SK-N-SH (cell line): ENCODE data around the gene LMNTD2. TPM values are rescaled to one million over a fixed set of nuclear protein-coding genes. Genes with fewer than 3 reads are reported as not detected.

ENCODE experiments used
- CTCF ChIA-PET: fragments of 300-600, 350-600 bp; formaldehyde crosslinking; extraction: SDS; loops from one replicate; lab custom pipeline; 2021; lab: Yijun Ruan, JAX
- POLR2A ChIA-PET: fragments of 350-600 bp; sonication (Branson Sonifier 250); formaldehyde crosslinking; extraction: SDS; loops from one replicate; lab custom pipeline; 2020; ENCODE audit warnings: antibody characterized with exemption, inconsistent platforms; lab: Yijun Ruan, JAX
- DNase-seq: peaks from one replicate; pipeline ENCODE4 v3.0.0; 2012
- H2AFZ ChIP-seq: fragments of 200-600 bp; sonication (generic); 2 replicates; pipeline ENCODE4 v1.8.1; 2016; ENCODE audit warnings: antibody characterized with exemption, mild to moderate bottlenecking, low read depth
- H3F3A ChIP-seq: fragments of 200-600 bp; sonication (generic); replicated peaks from 2 replicates; pipeline ENCODE3; 2016; ENCODE audit warnings: antibody characterized with exemption, mild to moderate bottlenecking; ENCODE audit not compliant: insufficient read depth
- H3K27ac ChIP-seq, 2 experiments: fragments of 200-500 bp in 1 of 2; fragments of 200-600 bp in 1 of 2; sonication (Bioruptor generic) in 1 of 2; sonication (generic), shearing (Covaris generic) in 1 of 2; 2 replicates each; pipeline versions ENCODE4 v1.5.1 to v1.6.1; 2014 to 2016; ENCODE audit warnings: low read depth in 2 of 2, inconsistent platforms in 1 of 2, low read length in 1 of 2, mild to moderate bottlenecking in 1 of 2, mixed read lengths in 1 of 2
- H3K27me3 ChIP-seq: fragments of 200-600 bp; sonication (generic), shearing (Covaris generic); 2 replicates; pipeline ENCODE4 v1.6.1; 2016; ENCODE audit warnings: mixed run types; ENCODE audit not compliant: insufficient read depth
- H3K36me3 ChIP-seq, 2 experiments: fragments of 200-500 bp in 1 of 2; fragments of 200-600 bp in 1 of 2; sonication (Bioruptor generic) in 1 of 2; sonication (generic) in 1 of 2; replicated peaks in 1 of 2; 2 replicates each; pipeline versions ENCODE3 to v1.5.1; 2014 to 2016; ENCODE audit warnings: low read length in 1 of 2, mild to moderate bottlenecking in 1 of 2; ENCODE audit not compliant: insufficient read depth in 2 of 2, control insufficient read depth in 1 of 2
- H3K4me1 ChIP-seq, 2 experiments: fragments of 200-500 bp in 1 of 2; fragments of 200-600 bp in 1 of 2; sonication (Bioruptor generic) in 1 of 2; sonication (generic), shearing (Covaris generic) in 1 of 2; 2 replicates each; pipeline versions ENCODE4 v1.5.1 to v1.6.1; 2014 to 2016; ENCODE audit warnings: low read depth in 1 of 2, low read length in 1 of 2, mixed run types in 1 of 2; ENCODE audit not compliant: insufficient read depth in 2 of 2, control insufficient read depth in 1 of 2
- H3K4me2 ChIP-seq: fragments of 200-600 bp; sonication (generic), shearing (Covaris generic); 2 replicates; pipeline ENCODE4 v1.6.1; 2017; ENCODE audit warnings: mixed run types
- H3K4me3 ChIP-seq, 2 experiments: fragments of 200-500 bp in 1 of 2; fragments of 200-600 bp in 1 of 2; sonication (Bioruptor generic) in 1 of 2; sonication (generic), shearing (Covaris generic) in 1 of 2; 2 replicates each; pipeline versions ENCODE4 v1.5.1 to v1.8.1; 2014 to 2016; ENCODE audit warnings: low read depth in 2 of 2, inconsistent platforms in 1 of 2, low read length in 1 of 2, mild to moderate bottlenecking in 1 of 2, mixed read lengths in 1 of 2, moderate library complexity in 1 of 2
- H3K79me2 ChIP-seq: fragments of 200-600 bp; sonication (generic); 2 replicates; pipeline ENCODE4 v1.8.1; 2017; ENCODE audit warnings: mild to moderate bottlenecking; ENCODE audit not compliant: insufficient read depth
- H3K9ac ChIP-seq: fragments of 200-600 bp; sonication (generic); 2 replicates; pipeline ENCODE4 v1.6.1; 2017; ENCODE audit warnings: mixed run types
- H3K9me2 ChIP-seq: fragments of 200-600 bp; sonication (generic); 2 replicates; pipeline ENCODE4 v1.6.1; 2017; ENCODE audit warnings: mixed run types
- H3K9me3 ChIP-seq: fragments of 200-600 bp; sonication (generic); 2 replicates; pipeline ENCODE4 v1.6.1; 2017; ENCODE audit warnings: mixed run types, mild to moderate bottlenecking, moderate library complexity
- H4K20me1 ChIP-seq: fragments of 200-600 bp; sonication (generic); 2 replicates; pipeline ENCODE4 v1.6.1; 2017; ENCODE audit warnings: mild to moderate bottlenecking, mixed run types; ENCODE audit not compliant: insufficient read depth
- EZH2phosphoT487 ChIP-seq: fragments of 200-600 bp; sonication (generic); IDR thresholded peaks from 2 replicates; pipeline ENCODE4 v1.6.1; 2017; ENCODE audit warnings: low read depth, mixed run types, mild to moderate bottlenecking, antibody characterized with exemption, moderate library complexity, borderline replicate concordance
- FOXJ3 ChIP-seq: sonication (generic); formaldehyde crosslinking; IDR thresholded peaks from 2 replicates; pipeline ENCODE4 v1.5.1; 2020; ENCODE audit warnings: mild to moderate bottlenecking, missing genetic modification reagents
- GATA2 ChIP-seq: sonication (generic); formaldehyde crosslinking; IDR thresholded peaks from 2 replicates; pipeline ENCODE4 v1.5.0; 2020; ENCODE audit warnings: mild to moderate bottlenecking, missing genetic modification reagents
- NFIC ChIP-seq: IDR thresholded peaks from 2 replicates; pipeline ENCODE4 v1.4.0; 2012; ENCODE audit warnings: borderline replicate concordance
- POLR2AphosphoS5 ChIP-seq: IDR thresholded peaks from 2 replicates; pipeline ENCODE4 v1.6.1; 2012; ENCODE audit warnings: low read depth, low read length
- REST ChIP-seq: IDR thresholded peaks from 2 replicates; pipeline ENCODE4 v1.6.1; 2012; ENCODE audit warnings: mild to moderate bottlenecking, low read depth, low read length, moderate library complexity
- SMC3 ChIP-seq: IDR thresholded peaks from 2 replicates; pipeline ENCODE4 v1.6.1; 2012; ENCODE audit warnings: low read depth, low read length, improper control_type of control experiment
- TCF12 ChIP-seq: IDR thresholded peaks from 2 replicates; pipeline ENCODE4 v1.4.0; 2012
- TEAD4 ChIP-seq: IDR thresholded peaks from 2 replicates; pipeline ENCODE4 v1.4.0; 2012; ENCODE audit warnings: mild to moderate bottlenecking, borderline replicate concordance; ENCODE audit not compliant: insufficient read depth
- WGBS: methylation state at CpG from one replicate; pipeline ENCODE4 v1.1.6; 2017; ENCODE audit warnings: low lambda C conversion rate; 5-methylcytosine and 5-hydroxymethylcytosine counted together
- polyA plus RNA-seq, 3 experiments: library from polyadenylated mRNA; depleted of rRNA; stranded (reverse); fragments of >200 nt; gene quantifications; 2 replicates each; pipeline ENCODE4 v1.2.3, GENCODE V29; 2012

Gene LMNTD2
- polyA plus RNA-seq, 1 of the 3 experiments (the other 2 are of a cell fraction), result 2.4 TPM

GRCh38 chr11:556662-557256 is 3.8 kb downstream of the LMNTD2 start:
- POLR2A ChIA-PET, result interaction anchor here (0.6 to 1.1 kb wide), 3 partner anchors 8 to 28 kb away, joined by 3 read pairs; no protein-coding TSS in a partner anchor
- H3K27ac ChIP-seq, result no peak overlapping the region
- no peaks in the 10 kb centered on the region; the same call in 1 of the 2 replicates for H3K79me2 ChIP-seq
- no peak for TF ChIP-seq REST
- TF ChIP-seq TCF12, result no peak
- TF ChIP-seq EZH2phosphoT487, result no peak
- no peak for TF ChIP-seq FOXJ3 (CRISPR knock-in tag)
- no peak for TF ChIP-seq NFIC
- TF ChIP-seq SMC3, result no peak
- no peak for TF ChIP-seq GATA2 (CRISPR knock-in tag)
- TF ChIP-seq POLR2AphosphoS5, result no peak
- H3K4me3 ChIP-seq, result no peak overlapping the region
- WGBS, result 76% methylated on average over 7 of the region's 22 CpGs
- no peak overlapping the region for H3K9ac ChIP-seq
- H3K4me2 ChIP-seq, result no peak overlapping the region
- peaks cover 4 to 31% of the 10 kb centered on the region in 2 experiments; a peak in 2 of 4 replicates for H3K4me1 ChIP-seq
- DNase-seq, result no peak
- H4K20me1 ChIP-seq, result no peaks in the 10 kb centered on the region
- no peaks in the 10 kb centered on the region for H3K9me3 ChIP-seq
- H3K27me3 ChIP-seq, result peaks cover 11% of the 10 kb centered on the region
- no peaks in the 10 kb centered on the region for H3F3A ChIP-seq
- CTCF ChIA-PET, result interaction anchor here (1.1 to 3.6 kb wide), 4 partner anchors 9 to 172 kb away, joined by 3 to 41 read pairs (median 3); no protein-coding TSS in a partner anchor
- H3K9me2 ChIP-seq, result no peaks in the 10 kb centered on the region
- no peaks in the 10 kb centered on the region for H3K36me3 ChIP-seq
- H2AFZ ChIP-seq, result no peak overlapping the region

DNA sequence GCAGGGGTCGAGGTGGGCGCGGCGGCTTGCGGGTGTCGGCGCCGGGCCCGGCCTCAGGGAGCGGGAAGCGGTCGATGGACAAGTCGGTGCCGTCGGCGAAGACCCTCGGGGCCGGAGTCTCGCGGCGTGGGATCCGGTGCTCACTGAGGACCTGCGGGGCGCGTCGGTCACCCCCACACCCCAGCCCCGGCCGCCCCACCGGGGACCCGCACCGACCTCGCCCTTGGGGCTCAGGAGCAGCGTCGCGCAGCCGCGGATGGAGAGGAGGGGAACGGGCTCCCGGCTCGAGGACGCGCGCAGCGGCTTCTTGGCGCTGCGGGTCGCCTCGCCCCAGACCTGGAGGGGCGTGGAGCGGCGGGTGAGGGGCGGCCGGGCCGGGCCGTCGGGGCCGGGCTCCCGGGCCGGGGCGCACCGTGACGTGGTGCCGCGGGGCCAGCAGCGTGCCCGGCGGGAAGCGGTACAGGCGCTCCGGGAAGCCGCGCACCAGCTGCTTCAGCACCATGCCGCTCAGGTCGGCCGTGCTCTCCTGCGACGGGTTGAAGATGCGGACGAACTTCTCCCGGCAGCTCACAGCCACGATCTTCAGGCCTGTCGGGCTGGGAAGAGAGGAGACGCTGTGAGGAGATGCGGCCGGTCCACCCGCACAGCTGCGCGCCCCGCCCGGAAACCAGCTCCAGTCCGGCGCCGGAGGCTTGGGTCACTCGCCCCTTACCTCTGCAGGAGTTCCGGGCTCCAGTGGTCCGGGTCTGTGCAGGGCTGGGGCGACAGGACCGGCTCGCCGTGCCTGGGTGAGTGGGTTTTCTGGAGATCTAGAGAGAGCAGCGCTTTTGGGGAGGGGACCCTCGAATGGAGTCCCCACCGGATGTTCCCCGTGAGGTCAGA is 4.5 kb downstream of the LMNTD2 start:
- H3K4me2 ChIP-seq, result no peak overlapping the region
- POLR2A ChIA-PET, result interaction anchor here (0.6 to 1.1 kb wide), 4 partner anchors 9 to 29 kb away, joined by 3 to 6 read pairs (median 3); no protein-coding TSS in a partner anchor
- H3K27ac ChIP-seq, result no peak overlapping the region
- peak overlapping the region in 1 of 2 experiments; percentile 53; a peak in 2 of 4 replicates for H3K4me3 ChIP-seq
- H3K79me2 ChIP-seq, result no peaks in the 10 kb centered on the region
- WGBS, result 44% methylated on average over 22 of the region's 104 CpGs
- no peak for DNase-seq
- peaks cover 11% of the 10 kb centered on the region for H3K27me3 ChIP-seq
- TF ChIP-seq TEAD4, result no peak
- H3K9ac ChIP-seq, result no peak overlapping the region
- H3F3A ChIP-seq, result no peaks in the 10 kb centered on the region
- no peaks in the 10 kb centered on the region for H3K9me2 ChIP-seq
- no peak overlapping the region for H2AFZ ChIP-seq
- H4K20me1 ChIP-seq, result no peaks in the 10 kb centered on the region
- peaks cover 4 to 26% of the 10 kb centered on the region in 2 experiments; a peak in 2 of 4 replicates for H3K4me1 ChIP-seq
- no peaks in the 10 kb centered on the region for H3K9me3 ChIP-seq
- CTCF ChIA-PET, result interaction anchor here (0.9 to 3.6 kb wide), 22 partner anchors 9 to 208 kb away, joined by 3 to 41 read pairs (median 4); no protein-coding TSS in a partner anchor
- no peaks in the 10 kb centered on the region for H3K36me3 ChIP-seq
